ENCODE data around the gene MAP4K4.

MAP4K4 gene

GRCh38 chr2:101697124-101698013 is at the start of gene MAP4K4:
Gene MAP4K4 (plus strand): TSS chr2:101697707. CDS start chr2:101698081, 374 bp downstream.
- peak; percentile 90 for DNase-seq (ENCODE audit: low spot score)

- DNase-seq (ENCODE audit: low spot score) = no peak
These were observed 44.0 kb upstream of the MAP4K4 start for GRCh38 chr2:101653469-101653868.

- no peak for DNase-seq (ENCODE audit: low spot score)
These were observed 41.6 kb upstream of the MAP4K4 start for GRCh38 chr2:101655702-101656422.

GRCh38 chr2:101657787-101658186 is 39.7 kb upstream of the MAP4K4 start:
- DNase-seq (ENCODE audit: low spot score) = no peak

- DNase-seq (ENCODE audit: low spot score) = no peak
These were observed 39.1 kb upstream of the MAP4K4 start for GRCh38 chr2:101658387-101658786.

GRCh38 chr2:101665312-101665711 is 32.2 kb upstream of the MAP4K4 start:
- no peak for DNase-seq (ENCODE audit: low spot score)

GRCh38 chr2:101667823-101668222 is 29.7 kb upstream of the MAP4K4 start:
- DNase-seq (ENCODE audit: low spot score) = no peak

- no peak for DNase-seq (ENCODE audit: low spot score)
These were observed 25.5 kb upstream of the MAP4K4 start for GRCh38 chr2:101672047-101672446.

- DNase-seq (ENCODE audit: low spot score) = no peak
These were observed 23.6 kb upstream of the MAP4K4 start for GRCh38 chr2:101673920-101674319.

GRCh38 chr2:101675512-101675911 is 22.0 kb upstream of the MAP4K4 start:
- DNase-seq (ENCODE audit: low spot score) = no peak

- DNase-seq (ENCODE audit: low spot score) = no peak
These were observed 20.8 kb upstream of the MAP4K4 start for GRCh38 chr2:101676674-101677073.

- DNase-seq (ENCODE audit: low spot score) = no peak
These were observed 19.8 kb upstream of the MAP4K4 start for GRCh38 chr2:101677658-101678057.

GRCh38 chr2:101678379-101678778 is 19.1 kb upstream of the MAP4K4 start:
- no peak for DNase-seq (ENCODE audit: low spot score)

- peak; percentile 25 for DNase-seq (ENCODE audit: low spot score)
These were observed 18.3 kb upstream of the MAP4K4 start for GRCh38 chr2:101679037-101679726.

- no peak for DNase-seq (ENCODE audit: low spot score)
These were observed 17.6 kb upstream of the MAP4K4 start for GRCh38 chr2:101679801-101680487.

GRCh38 chr2:101682311-101682710 is 15.2 kb upstream of the MAP4K4 start:
- DNase-seq (ENCODE audit: low spot score) = no peak

GRCh38 chr2:101684313-101684712 is 13.2 kb upstream of the MAP4K4 start:
- DNase-seq (ENCODE audit: low spot score) = no peak

GRCh38 chr2:101688261-101688660 is 9.2 kb upstream of the MAP4K4 start:
- DNase-seq (ENCODE audit: low spot score) = no peak

GRCh38 chr2:101689114-101689825 is 8.2 kb upstream of the MAP4K4 start:
- no peak for DNase-seq (ENCODE audit: low spot score)

GRCh38 chr2:101690547-101691152 is 6.9 kb upstream of the MAP4K4 start:
- peak; percentile 42 for DNase-seq (ENCODE audit: low spot score)

GRCh38 chr2:101692041-101692440 is 5.5 kb upstream of the MAP4K4 start:
- no peak for DNase-seq (ENCODE audit: low spot score)
